Stimulated activated CD8-positive, alpha-beta memory T cell treated with anti-CD3 and anti-CD28 coated beads, Interleukin-4, amount 100 ng/mL, for 1 hour (primary cell): ENCODE data around the gene CDC42EP4.
"Not testable (repeated sequence)": the region's sequence is repeated elsewhere in the genome, so short reads cannot be mapped to it uniquely, and the experiment has no call there.

Experiments used
- DNase-seq, 2 donors: peaks; one replicate each; pipeline ENCODE4 v3.0.0-alpha.2; 2020; ENCODE audit warnings: low read depth in 2 of 2, low spot score in 1 of 2

The CDC42EP4 gene

GRCh38 chr17:73343739-73344454 is 32.1 kb upstream of the CDC42EP4 start:
- no peak for DNase-seq

- no peak for DNase-seq
Measured at GRCh38 chr17:73343168-73343634, 31.4 kb upstream of the CDC42EP4 start.

- DNase-seq, result no peak
Measured at GRCh38 chr17:73342541-73343167, 30.9 kb upstream of the CDC42EP4 start.

- DNase-seq, result no peak
Measured at GRCh38 chr17:73342050-73342522, 30.3 kb upstream of the CDC42EP4 start.

GRCh38 chr17:73341350-73342049 is 29.7 kb upstream of the CDC42EP4 start:
- DNase-seq, result no peak

GRCh38 chr17:73340093-73340596 is 28.3 kb upstream of the CDC42EP4 start:
- no peak for DNase-seq

- no peak for DNase-seq
Measured at GRCh38 chr17:73338566-73339197, 26.9 kb upstream of the CDC42EP4 start.

- no peak for DNase-seq
Measured at GRCh38 chr17:73338050-73338521, 26.3 kb upstream of the CDC42EP4 start.

GRCh38 chr17:73337330-73337710 is 25.5 kb upstream of the CDC42EP4 start:
- DNase-seq, result no peak

- no peak for DNase-seq
Measured at GRCh38 chr17:73336408-73337329, 24.9 kb upstream of the CDC42EP4 start.

- no peak for DNase-seq
Measured at GRCh38 chr17:73335591-73336407, 24.0 kb upstream of the CDC42EP4 start.

- DNase-seq, result no peak
Measured at GRCh38 chr17:73334771-73335513, 23.1 kb upstream of the CDC42EP4 start.

GRCh38 chr17:73333445-73333844 is 21.6 kb upstream of the CDC42EP4 start:
- DNase-seq, result not testable (repeated sequence)

- no peak for DNase-seq
Measured at GRCh38 chr17:73331060-73331459, 19.3 kb upstream of the CDC42EP4 start.

GRCh38 chr17:73327676-73328075 is 15.9 kb upstream of the CDC42EP4 start:
- no peak for DNase-seq

- DNase-seq, result no peak
Measured at GRCh38 chr17:73325527-73325842, 13.7 kb upstream of the CDC42EP4 start.

- no peak for DNase-seq
Measured at GRCh38 chr17:73324711-73325526, 13.1 kb upstream of the CDC42EP4 start.

- no peak for DNase-seq
Measured at GRCh38 chr17:73324160-73324475, 12.3 kb upstream of the CDC42EP4 start.
